Omental fat pad (tissue), 4 donors: ENCODE results near the gene SPNS1. TPM values are rescaled to one million over a fixed set of nuclear protein-coding genes. Genes with fewer than 3 reads are reported as not detected.

Experiments used
- ATAC-seq: fragments of 150-250 bp; one replicate; pipeline ENCODE4 v1.9.1; 2016; ENCODE audit warnings: mild to moderate bottlenecking, moderate library complexity; ENCODE audit not compliant: low FRiP score
- DNase-seq: peaks from one replicate; pipeline ENCODE4 v3.0.0-alpha.2; 2019; ENCODE audit warnings: low spot score
- CTCF ChIP-seq, 3 donors: fragments of 450-650 bp; IDR thresholded peaks; one replicate each; pipeline ENCODE4 v1.5.1; 2016 to 2017; ENCODE audit warnings: antibody characterized with exemption in 3 of 3, mild to moderate bottlenecking in 3 of 3, moderate library complexity in 2 of 3
- total RNA-seq, 4 donors: library from RNA; depleted of rRNA; stranded (reverse); fragments of >200 nt; gene quantifications; one replicate each; pipeline ENCODE4 v1.1.0, GENCODE V29; 2016

SPNS1 gene
- total RNA-seq, 4 donors from 2014 or later = 16.3 to 21.0 (median 18.5) TPM

- no peak for ATAC-seq
- no peak for TF ChIP-seq CTCF (IDR thresholded peaks at IDR 0.05)
- no peak for DNase-seq
Measured at GRCh38 chr16:29014561-29015069, 40.0 kb downstream of the SPNS1 start.

GRCh38 chr16:29022196-29022595 is 47.6 kb downstream of the SPNS1 start:
- ATAC-seq (no peak), DNase-seq (no peak)
- no peak for TF ChIP-seq CTCF (IDR thresholded peaks at IDR 0.05)

- ATAC-seq (no peak), DNase-seq (no peak)
- no peak for TF ChIP-seq CTCF (IDR thresholded peaks at IDR 0.05)
Measured at GRCh38 chr16:29023279-29024277, 49.0 kb downstream of the SPNS1 start.

GRCh38 chr16:29024278-29024677 is 49.7 kb downstream of the SPNS1 start:
- DNase-seq (no peak), ATAC-seq (no peak)
- TF ChIP-seq CTCF (IDR thresholded peaks at IDR 0.05) = no peak

GRCh38 chr16:29025218-29025617 is 50.6 kb downstream of the SPNS1 start:
- TF ChIP-seq CTCF (IDR thresholded peaks at IDR 0.05) = no peak
- no peak for DNase-seq

GRCh38 chr16:29025735-29026134 is 51.2 kb downstream of the SPNS1 start:
- ATAC-seq (no peak), DNase-seq (no peak)
- TF ChIP-seq CTCF (IDR thresholded peaks at IDR 0.05) = no peak

More at GRCh38 chr16:29025218-29025617, 50.6 kb downstream of the SPNS1 start:
- ATAC-seq = no peak
